Endodermal cell (in vitro differentiated cells): ENCODE measurements around the gene TMEM164. TPM values are rescaled to one million over a fixed set of nuclear protein-coding genes. Genes with fewer than 3 reads are reported as not detected.

Experiments
- DNase-seq: peaks from one replicate; pipeline ENCODE4 v3.0.0-alpha.2; 2017
- H3K27ac ChIP-seq: 2 replicates; pipeline ENCODE4 v1.5.1; 2013; ENCODE audit warnings: mild to moderate bottlenecking, low read depth, low read length, moderate library complexity
- H3K27me3 ChIP-seq: 2 replicates; pipeline ENCODE4 v1.6.1; 2013; ENCODE audit warnings: mild to moderate bottlenecking, low read length, moderate library complexity; ENCODE audit not compliant: insufficient read depth, control insufficient read depth, poor library complexity, severe bottlenecking
- H3K36me3 ChIP-seq: 2 replicates; pipeline ENCODE4 v1.7.0; 2013; ENCODE audit warnings: mild to moderate bottlenecking, low read length, moderate library complexity; ENCODE audit not compliant: control insufficient read depth, insufficient read depth
- H3K4me1 ChIP-seq: one replicate; pipeline ENCODE4 v1.7.0; 2013; ENCODE audit warnings: low read length; ENCODE audit not compliant: control insufficient read depth, insufficient read depth
- H3K4me3 ChIP-seq: 2 replicates; pipeline ENCODE4 v1.5.1; 2013; ENCODE audit warnings: mild to moderate bottlenecking, low read length, moderate library complexity
- H3K9ac ChIP-seq: 2 replicates; pipeline ENCODE4 v1.6.1; 2013; ENCODE audit warnings: mild to moderate bottlenecking, low read length, moderate library complexity; ENCODE audit not compliant: poor library complexity, severe bottlenecking; ENCODE audit errors: extremely low read depth
- H3K9me3 ChIP-seq: 2 replicates; pipeline ENCODE4 v1.6.1; 2013; ENCODE audit warnings: mild to moderate bottlenecking, low read length, moderate library complexity; ENCODE audit not compliant: control insufficient read depth
- H3K27ac Mint-ChIP-seq: 2 replicates; pipeline ENCODE4 v1.8.0; 2020; ENCODE audit warnings: mixed read lengths
- H3K27me3 Mint-ChIP-seq: 2 replicates; pipeline ENCODE4 v1.8.0; 2021; ENCODE audit warnings: mild to moderate bottlenecking, mixed read lengths; ENCODE audit not compliant: insufficient read depth
- H3K36me3 Mint-ChIP-seq: 2 replicates; pipeline ENCODE4 v1.8.0; 2020; ENCODE audit warnings: low read depth, mixed read lengths
- H3K4me1 Mint-ChIP-seq: 2 replicates; pipeline ENCODE4 v1.8.0; 2020; ENCODE audit warnings: mixed read lengths
- H3K4me3 Mint-ChIP-seq: 2 replicates; pipeline ENCODE4 v1.8.0; 2020; ENCODE audit warnings: mild to moderate bottlenecking, moderate library complexity, mixed read lengths
- H3K9me3 Mint-ChIP-seq: 2 replicates; pipeline ENCODE4 v1.8.0; 2020; ENCODE audit warnings: mild to moderate bottlenecking, mixed read lengths
- CTCF ChIP-seq: fragments of 200-600 bp; sonication (generic); conservative IDR thresholded peaks from 2 replicates; pipeline ENCODE4 v1.5.0; 2021; ENCODE audit warnings: antibody characterized with exemption, mild to moderate bottlenecking
- WGBS, 2 experiments: methylation state at CpG; one replicate each; pipeline versions ENCODE4 v1.1.5 to v1.1.7; 2013; ENCODE audit warnings: missing lambda C conversion rate in 2 of 2, mixed read lengths in 1 of 2; ENCODE audit not compliant: insufficient coverage in 1 of 2, insufficient read length in 1 of 2; 5-methylcytosine and 5-hydroxymethylcytosine counted together
- total RNA-seq, 2 donors: library from RNA; stranded (reverse); fragmentation: NEBNext Ultra II Directional in 1 of 2; extraction: Animal tissue kit (Norgen Biotek cat#: 25700) in 1 of 2; gene quantifications; 2 replicates in 1 of 2; 3 replicates in 1 of 2; pipeline ENCODE4 v1.2.1, GENCODE V29; 2021

TMEM164 gene
- total RNA-seq, 2 donors from 2014 or later, result 30.4 to 50.7 TPM

GRCh38 chrX:110159865-110160264 is 157.0 kb downstream of the TMEM164 start:
- no peaks in the 10 kb centered on the region for H3K36me3 ChIP-seq
- no peaks in the 10 kb centered on the region for H3K4me1 ChIP-seq
- 100% methylated on average over 1 of the region's 2 CpGs; no CpG with 5 or more reads in 1 of the 2 experiments for WGBS, 2 experiments
- H3K36me3 Mint-ChIP-seq, result peaks cover 5% of the 10 kb centered on the region
- no peaks in the 10 kb centered on the region for H3K27me3 ChIP-seq
- H3K27ac Mint-ChIP-seq, result no peak overlapping the region
- no peak overlapping the region for H3K4me3 ChIP-seq
- H3K9me3 Mint-ChIP-seq, result no peaks in the 10 kb centered on the region
- H3K4me1 Mint-ChIP-seq, result no peaks in the 10 kb centered on the region
- no peak overlapping the region for H3K4me3 Mint-ChIP-seq
- no peaks in the 10 kb centered on the region for H3K9me3 ChIP-seq
- H3K9ac ChIP-seq, result no peak overlapping the region
- DNase-seq, result no peak
- no peaks in the 10 kb centered on the region for H3K27me3 Mint-ChIP-seq
- no peak for TF ChIP-seq CTCF
- H3K27ac ChIP-seq, result no peak overlapping the region

GRCh38 chrX:110161361-110161686 is 158.4 kb downstream of the TMEM164 start:
- 100% methylated on average over 1 of the region's 1 CpG; no CpG with 5 or more reads in 1 of the 2 experiments for WGBS, 2 experiments
- Mint-ChIP-seq H3K27me3 (no peaks in the 10 kb centered on the region), H3K9me3 (no peaks in the 10 kb centered on the region), H3K27ac (no peak overlapping the region), H3K4me1 (no peaks in the 10 kb centered on the region), H3K4me3 (no peak overlapping the region), H3K36me3 (peaks cover 2% of the 10 kb centered on the region)
- Histone ChIP-seq H3K36me3 (no peaks in the 10 kb centered on the region), H3K27me3 (no peaks in the 10 kb centered on the region), H3K9ac (no peak overlapping the region), H3K27ac (no peak overlapping the region), H3K4me1 (no peaks in the 10 kb centered on the region), H3K4me3 (no peak overlapping the region), H3K9me3 (no peaks in the 10 kb centered on the region)
- TF ChIP-seq CTCF, result no peak
- DNase-seq, result no peak

- Mint-ChIP-seq H3K36me3 (no peaks in the 10 kb centered on the region), H3K9me3 (no peaks in the 10 kb centered on the region), H3K4me1 (no peaks in the 10 kb centered on the region), H3K4me3 (no peak overlapping the region), H3K27ac (no peak overlapping the region), H3K27me3 (no peaks in the 10 kb centered on the region)
- WGBS, 2 experiments, result 94 to 100% methylated on average over 1 of the region's 1 CpG
- H3K27me3 ChIP-seq, result no peaks in the 10 kb centered on the region
- no peak overlapping the region for H3K27ac ChIP-seq
- no peak overlapping the region for H3K4me3 ChIP-seq
- peak; percentile 11 for DNase-seq
- H3K9me3 ChIP-seq, result no peaks in the 10 kb centered on the region
- no peaks in the 10 kb centered on the region for H3K4me1 ChIP-seq
- no peak for TF ChIP-seq CTCF
- no peak overlapping the region for H3K9ac ChIP-seq
- H3K36me3 ChIP-seq, result no peaks in the 10 kb centered on the region
Observed at GRCh38 chrX:110162131-110162530, 159.2 kb downstream of the TMEM164 start.
